KOPT-K1 (cell line): ENCODE measurements around the gene MVP.
A peak's percentile ranks its signal among the peaks of the same experiment; 100 is the strongest.
"Not testable (repeated sequence)": the region's sequence is repeated elsewhere in the genome, so short reads cannot be mapped to it uniquely, and the experiment has no call there.

Experiments used
- H3K27ac ChIP-seq: fragments of 200-600 bp; sonication (generic); 2 replicates; pipeline ENCODE4 v1.5.1; 2016; ENCODE audit warnings: antibody characterized with exemption, mild to moderate bottlenecking, low read depth, low read length; ENCODE audit not compliant: poor library complexity, severe bottlenecking
- H3K36me3 ChIP-seq: fragments of 200-600 bp; sonication (generic); 2 replicates; pipeline ENCODE4 v1.5.1; 2017; ENCODE audit warnings: antibody characterized with exemption, mild to moderate bottlenecking, low read length, moderate library complexity; ENCODE audit not compliant: insufficient read depth
- H3K9me3 ChIP-seq: fragments of 200-600 bp; sonication (generic); 2 replicates; pipeline ENCODE4 v1.5.1; 2017; ENCODE audit warnings: antibody characterized with exemption, low read length, mild to moderate bottlenecking; ENCODE audit not compliant: insufficient read depth, poor library complexity, severe bottlenecking

MVP gene

GRCh38 chr16:29819506-29819905 is 756 bp upstream of the MVP start:
- Histone ChIP-seq H3K27ac (peak overlapping the region; percentile 61), H3K36me3 (peaks cover 36% of the 10 kb centered on the region), H3K9me3 (no peaks in the 10 kb centered on the region)

- H3K27ac ChIP-seq = peak overlapping the region; percentile 61
These were observed 724 bp downstream of the MVP start for GRCh38 chr16:29820730-29821642.

GRCh38 chr16:29821643-29822115 is 1.4 kb downstream of the MVP start:
- Histone ChIP-seq H3K36me3 (peaks cover 36% of the 10 kb centered on the region), H3K27ac (no peak overlapping the region), H3K9me3 (no peaks in the 10 kb centered on the region)

More at GRCh38 chr16:29820730-29821642, 724 bp downstream of the MVP start:
- Histone ChIP-seq H3K9me3 (no peaks in the 10 kb centered on the region), H3K36me3 (peaks cover 36% of the 10 kb centered on the region)

DNA sequence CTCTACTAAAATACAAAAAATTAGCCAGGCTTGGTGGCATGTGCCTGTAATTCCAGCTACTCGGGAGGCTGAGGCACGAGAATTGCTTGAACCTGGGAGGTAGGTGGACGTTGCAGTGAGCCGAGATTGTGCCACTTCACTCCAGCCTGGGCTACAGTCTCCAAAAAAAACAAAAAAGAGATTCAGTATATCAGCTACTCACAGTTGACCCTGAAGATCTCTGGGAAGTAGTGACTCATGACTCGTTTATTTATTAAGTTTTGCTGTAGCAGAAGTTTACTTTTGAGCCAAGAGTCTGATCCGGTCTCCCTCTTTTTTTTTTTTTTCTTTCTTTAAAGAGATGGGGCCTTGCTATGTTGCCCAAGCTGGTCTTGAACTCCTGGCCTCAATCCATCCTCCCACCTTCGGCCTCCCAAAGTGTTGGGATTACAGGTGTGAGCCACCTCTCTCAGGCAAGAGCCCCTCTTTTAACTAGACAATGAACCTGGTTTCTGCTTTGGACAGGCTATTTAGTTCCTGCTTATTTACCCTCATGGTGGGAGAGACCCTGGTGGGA is 4.4 kb downstream of the MVP start:
- H3K27ac ChIP-seq = peak overlapping the region; percentile 26
- peaks cover 17% of the 10 kb centered on the region for H3K36me3 ChIP-seq
- H3K9me3 ChIP-seq = no peaks in the 10 kb centered on the region

DNA sequence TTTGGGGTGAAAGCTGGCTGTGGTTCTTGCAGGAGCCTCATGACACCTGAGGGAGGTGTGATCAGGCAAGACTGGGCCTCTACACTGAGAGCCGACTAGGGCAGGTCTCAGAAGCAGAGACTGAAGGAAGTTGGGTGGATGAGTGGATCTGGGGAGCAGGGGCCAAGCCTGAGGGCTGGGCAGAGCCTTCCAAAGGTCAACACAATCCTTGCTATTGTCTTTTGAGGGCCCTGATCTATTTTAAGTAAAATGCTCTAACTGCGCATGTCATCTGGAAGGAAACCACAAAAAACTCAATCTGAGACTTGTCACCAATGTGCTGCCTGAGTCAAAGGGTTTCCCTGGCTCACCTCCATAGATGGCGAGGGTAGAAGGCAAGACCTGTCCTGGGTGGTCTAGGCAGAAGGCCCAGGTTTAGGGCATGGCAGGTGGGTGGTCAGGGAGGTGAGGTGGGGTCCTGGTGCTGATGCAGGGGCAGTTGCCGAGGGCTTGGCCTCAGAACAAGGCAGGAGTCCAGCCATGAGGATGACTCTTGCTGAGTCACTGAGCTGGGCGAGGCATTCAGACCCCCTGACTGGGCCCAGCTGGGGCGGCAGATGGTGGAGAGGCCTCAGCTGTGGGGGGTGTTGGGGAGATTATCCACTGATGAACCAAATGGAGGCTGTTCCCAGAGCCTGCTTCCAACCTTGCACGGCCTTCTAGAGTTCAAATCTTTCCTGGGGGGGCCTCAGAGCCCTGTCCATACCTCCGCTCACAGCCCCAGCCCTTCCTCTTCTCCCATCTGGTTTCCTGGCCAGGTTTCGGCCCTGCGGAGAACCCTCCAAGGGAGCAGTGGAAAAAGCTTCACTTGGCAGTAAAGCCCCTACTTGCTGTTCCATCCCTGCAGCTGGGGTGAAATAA is 5.1 kb downstream of the MVP start:
- Histone ChIP-seq H3K27ac (peak overlapping the region; percentile 26), H3K36me3 (peaks cover 13% of the 10 kb centered on the region; the same call in 1 of the 2 replicates), H3K9me3 (no peaks in the 10 kb centered on the region)

DNA sequence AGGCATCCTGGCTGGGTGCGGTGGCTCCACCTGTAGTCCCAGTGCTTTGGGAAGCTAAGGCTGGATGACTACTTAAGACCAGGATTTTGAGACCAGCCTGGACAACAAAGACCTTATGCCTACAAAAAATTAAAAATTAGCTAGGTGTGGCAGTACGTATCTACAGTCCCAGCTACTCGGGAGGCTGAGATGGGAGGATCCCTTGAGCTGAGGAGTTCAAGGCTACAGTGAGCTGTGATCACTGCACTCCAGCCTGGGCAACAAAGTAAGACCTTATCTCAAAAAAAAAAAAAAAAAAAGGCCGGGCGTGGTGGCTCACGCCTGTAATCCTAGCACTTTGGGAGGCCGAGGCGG is 6.1 kb downstream of the MVP start:
- Histone ChIP-seq H3K36me3 (peaks cover 6% of the 10 kb centered on the region; the same call in 1 of the 2 replicates), H3K27ac (peak overlapping the region; percentile 26), H3K9me3 (no peaks in the 10 kb centered on the region)

- Histone ChIP-seq H3K27ac (no peak overlapping the region), H3K36me3 (no peaks in the 10 kb centered on the region)
These were observed 10.5 kb downstream of the MVP start for GRCh38 chr16:29830774-29831173.

GRCh38 chr16:29831490-29831889 is 11.2 kb downstream of the MVP start:
- Histone ChIP-seq H3K36me3 (no peaks in the 10 kb centered on the region), H3K27ac (no peak overlapping the region), H3K9me3 (no peaks in the 10 kb centered on the region)

More at GRCh38 chr16:29830774-29831173, 10.5 kb downstream of the MVP start:
- no peaks in the 10 kb centered on the region for H3K9me3 ChIP-seq

DNA sequence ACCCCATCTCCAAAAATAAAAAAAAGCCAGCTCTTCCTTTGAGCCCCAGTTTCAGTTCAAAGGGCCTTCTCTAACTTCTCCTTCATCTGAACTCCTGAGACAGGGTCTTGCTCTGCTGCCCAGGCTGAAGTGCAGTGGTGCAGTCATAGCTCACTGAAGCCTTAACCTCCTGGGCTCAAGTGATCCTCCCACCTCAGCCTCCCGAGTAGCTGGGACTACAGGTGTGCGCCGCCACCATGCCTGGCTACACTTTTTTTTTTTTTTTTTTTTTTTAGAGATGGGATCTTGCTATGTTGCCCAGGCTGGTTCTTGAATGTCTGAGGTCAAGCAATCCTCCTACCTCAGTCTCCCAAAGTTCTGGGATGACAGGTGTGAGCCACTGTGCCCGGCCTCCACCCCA is 13.0 kb downstream of the MVP start:
- not testable (repeated sequence) for H3K36me3 ChIP-seq

DNA sequence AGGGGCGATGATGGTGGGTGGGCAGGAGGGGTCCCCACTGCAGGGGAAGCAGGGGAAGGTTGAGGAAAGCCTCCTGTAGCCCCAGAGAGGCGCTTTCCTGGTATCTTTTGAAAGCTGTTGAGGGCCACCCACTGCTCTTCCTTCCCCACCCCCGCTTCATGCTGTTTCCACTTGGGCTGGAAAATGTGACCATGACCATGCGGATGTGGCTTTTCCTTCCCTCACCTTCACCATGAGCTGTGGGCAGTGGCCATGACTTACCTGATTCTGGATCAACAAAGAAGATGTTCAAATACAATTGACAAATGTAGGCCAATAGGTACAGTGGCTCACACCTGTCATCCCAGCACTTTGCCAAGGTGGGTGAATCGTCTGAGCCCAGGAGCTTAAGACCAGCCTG is 13.8 kb downstream of the MVP start:
- no peak overlapping the region for H3K27ac ChIP-seq
- no peaks in the 10 kb centered on the region for H3K9me3 ChIP-seq
- H3K36me3 ChIP-seq = no peaks in the 10 kb centered on the region

More for the DNA sequence above, 13.0 kb downstream of the MVP start:
- not testable (repeated sequence) for H3K9me3 ChIP-seq, H3K27ac ChIP-seq

- Histone ChIP-seq H3K9me3 (no peaks in the 10 kb centered on the region), H3K36me3 (no peaks in the 10 kb centered on the region), H3K27ac (no peak overlapping the region)
These were observed 15.7 kb downstream of the MVP start for GRCh38 chr16:29835926-29836325.

- H3K27ac ChIP-seq = no peak overlapping the region
- H3K36me3 ChIP-seq = no peaks in the 10 kb centered on the region
- no peaks in the 10 kb centered on the region for H3K9me3 ChIP-seq
These were observed 16.4 kb downstream of the MVP start for GRCh38 chr16:29836623-29837022.

GRCh38 chr16:29837841-29838240 is 17.6 kb downstream of the MVP start:
- Histone ChIP-seq H3K27ac (no peak overlapping the region), H3K36me3 (no peaks in the 10 kb centered on the region), H3K9me3 (no peaks in the 10 kb centered on the region)

DNA sequence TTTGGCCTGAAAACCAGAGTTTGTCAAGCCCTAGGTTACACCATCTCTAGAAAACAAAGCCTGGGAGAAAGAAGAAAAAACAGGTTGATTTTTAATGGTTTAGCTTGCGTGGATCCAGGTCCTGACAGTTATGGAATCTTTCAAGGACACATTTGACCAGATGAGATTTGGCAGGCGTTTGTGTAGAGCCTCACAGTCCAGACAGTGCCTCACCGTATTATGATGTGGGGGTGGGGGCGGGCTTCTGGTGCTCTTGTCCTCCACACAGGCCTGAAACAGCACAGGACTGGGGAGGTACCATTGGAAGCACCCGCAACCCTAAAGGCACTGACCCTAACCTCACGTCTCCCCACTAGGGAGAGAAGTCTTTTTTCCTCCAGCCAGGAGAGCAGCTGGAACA is 19.6 kb downstream of the MVP start:
- Histone ChIP-seq H3K27ac (no peak overlapping the region), H3K9me3 (no peaks in the 10 kb centered on the region), H3K36me3 (no peaks in the 10 kb centered on the region)

- H3K9me3 ChIP-seq = no peaks in the 10 kb centered on the region
- H3K27ac ChIP-seq = no peak overlapping the region
- no peaks in the 10 kb centered on the region for H3K36me3 ChIP-seq
These were observed 20.0 kb downstream of the MVP start for GRCh38 chr16:29840240-29840639.
